ENCODE measurements around the gene ZC3H18. TPM values are rescaled to one million over a fixed set of nuclear protein-coding genes. Genes with fewer than 3 reads are reported as not detected.

ZC3H18 gene
- total RNA-seq, 1 experiment from 2014 or later = 12.6 TPM

DNA sequence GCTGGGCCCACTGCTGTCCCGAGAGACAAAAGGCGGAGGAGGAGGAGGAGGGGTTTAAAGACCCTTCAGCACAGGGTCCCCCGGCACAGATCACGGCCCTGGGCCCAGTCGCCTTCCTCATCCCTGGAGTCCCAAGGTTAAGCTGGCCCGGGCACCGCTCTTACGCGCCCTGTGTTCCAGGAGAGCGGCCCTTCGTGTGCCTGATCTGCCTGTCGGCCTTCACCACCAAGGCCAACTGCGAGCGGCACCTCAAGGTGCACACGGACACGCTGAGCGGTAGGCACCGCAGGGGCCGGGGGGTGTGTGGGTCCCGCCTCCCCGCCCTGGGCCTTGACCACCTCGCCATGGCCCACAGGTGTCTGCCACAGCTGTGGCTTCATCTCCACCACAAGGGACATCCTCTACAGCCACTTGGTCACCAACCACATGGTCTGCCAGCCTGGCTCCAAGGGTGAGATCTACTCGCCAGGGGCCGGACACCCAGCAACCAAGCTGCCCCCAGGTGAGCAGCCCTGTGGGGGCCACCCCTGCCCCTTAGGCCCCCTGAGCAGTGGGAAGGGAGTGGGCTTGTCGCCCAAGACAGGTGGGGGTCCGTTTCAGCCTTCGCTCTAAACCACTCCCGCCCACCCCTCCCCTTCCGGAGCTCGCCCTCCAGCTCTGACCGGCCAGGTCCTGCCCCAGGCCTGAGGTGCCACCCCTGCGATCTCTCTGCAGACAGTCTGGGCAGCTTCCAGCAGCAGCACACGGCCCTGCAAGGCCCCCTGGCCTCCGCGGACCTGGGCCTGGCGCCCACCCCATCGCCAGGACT, 37.6 kb upstream of the ZC3H18 start:
- DNase-seq (ENCODE audit: low read depth) = no peak

DNA sequence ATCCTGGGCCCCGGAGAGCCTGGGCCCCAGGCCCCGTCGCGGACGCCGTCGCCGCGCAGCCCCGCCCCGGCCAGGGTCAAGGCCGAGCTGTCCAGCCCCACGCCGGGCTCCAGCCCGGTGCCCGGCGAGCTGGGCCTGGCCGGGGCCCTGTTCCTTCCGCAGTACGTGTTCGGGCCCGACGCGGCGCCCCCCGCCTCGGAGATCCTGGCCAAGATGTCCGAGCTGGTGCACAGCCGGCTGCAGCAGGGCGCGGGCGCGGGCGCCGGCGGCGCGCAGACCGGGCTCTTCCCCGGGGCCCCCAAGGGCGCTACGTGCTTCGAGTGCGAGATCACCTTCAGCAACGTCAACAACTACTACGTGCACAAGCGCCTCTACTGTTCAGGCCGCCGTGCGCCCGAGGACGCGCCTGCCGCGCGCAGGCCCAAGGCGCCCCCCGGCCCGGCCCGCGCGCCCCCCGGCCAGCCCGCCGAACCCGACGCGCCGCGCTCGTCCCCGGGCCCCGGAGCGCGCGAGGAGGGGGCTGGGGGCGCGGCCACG, 36.8 kb upstream of the ZC3H18 start:
- DNase-seq (ENCODE audit: low read depth) = peak; percentile 37

DNA sequence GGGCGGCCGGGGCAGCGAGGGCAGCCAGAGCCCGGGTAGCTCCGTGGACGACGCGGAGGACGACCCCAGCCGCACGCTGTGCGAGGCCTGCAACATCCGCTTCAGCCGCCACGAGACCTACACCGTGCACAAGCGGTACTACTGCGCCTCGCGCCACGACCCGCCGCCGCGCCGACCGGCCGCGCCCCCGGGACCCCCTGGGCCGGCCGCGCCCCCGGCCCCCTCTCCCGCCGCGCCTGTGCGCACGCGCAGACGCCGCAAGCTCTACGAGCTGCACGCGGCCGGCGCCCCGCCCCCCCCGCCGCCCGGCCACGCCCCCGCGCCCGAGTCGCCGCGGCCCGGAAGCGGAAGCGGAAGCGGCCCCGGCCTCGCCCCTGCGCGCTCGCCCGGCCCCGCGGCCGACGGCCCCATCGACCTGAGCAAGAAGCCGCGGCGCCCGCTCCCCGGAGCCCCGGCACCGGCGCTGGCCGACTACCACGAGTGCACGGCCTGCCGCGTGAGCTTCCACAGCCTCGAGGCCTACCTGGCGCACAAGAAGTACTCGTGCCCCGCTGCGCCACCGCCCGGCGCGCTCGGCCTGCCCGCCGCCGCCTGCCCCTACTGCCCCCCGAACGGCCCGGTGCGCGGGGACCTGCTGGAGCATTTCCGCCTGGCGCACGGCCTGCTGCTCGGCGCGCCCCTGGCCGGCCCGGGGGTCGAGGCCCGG, 36.1 kb upstream of the ZC3H18 start:
- peak; percentile 83 for DNase-seq (ENCODE audit: low read depth)

DNA sequence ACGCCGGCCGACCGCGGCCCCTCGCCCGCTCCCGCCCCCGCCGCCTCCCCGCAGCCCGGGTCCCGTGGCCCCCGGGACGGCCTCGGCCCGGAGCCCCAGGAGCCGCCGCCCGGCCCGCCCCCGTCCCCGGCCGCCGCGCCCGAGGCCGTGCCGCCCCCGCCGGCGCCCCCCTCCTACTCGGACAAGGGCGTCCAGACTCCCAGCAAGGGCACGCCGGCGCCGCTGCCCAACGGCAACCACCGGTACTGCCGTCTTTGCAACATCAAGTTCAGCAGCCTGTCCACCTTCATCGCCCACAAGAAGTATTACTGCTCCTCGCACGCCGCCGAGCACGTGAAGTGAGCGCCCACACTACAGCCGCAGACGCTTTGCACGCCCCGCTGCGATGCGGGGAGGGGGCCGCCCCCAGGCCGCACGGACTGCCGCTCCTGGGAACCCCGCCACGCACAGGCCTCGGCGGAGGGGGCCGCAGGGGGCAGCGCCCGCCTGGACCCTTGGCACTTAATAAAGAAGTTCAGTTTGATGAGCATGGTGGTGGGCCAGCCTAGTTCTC, 35.5 kb upstream of the ZC3H18 start:
- DNase-seq (ENCODE audit: low read depth) = peak; percentile 39

- DNase-seq (ENCODE audit: low read depth) = no peak
These were observed 34.9 kb upstream of the ZC3H18 start for GRCh38 chr16:88535191-88535856.

- no peak for DNase-seq (ENCODE audit: low read depth)
These were observed 34.4 kb upstream of the ZC3H18 start for GRCh38 chr16:88535857-88536222.

DNA sequence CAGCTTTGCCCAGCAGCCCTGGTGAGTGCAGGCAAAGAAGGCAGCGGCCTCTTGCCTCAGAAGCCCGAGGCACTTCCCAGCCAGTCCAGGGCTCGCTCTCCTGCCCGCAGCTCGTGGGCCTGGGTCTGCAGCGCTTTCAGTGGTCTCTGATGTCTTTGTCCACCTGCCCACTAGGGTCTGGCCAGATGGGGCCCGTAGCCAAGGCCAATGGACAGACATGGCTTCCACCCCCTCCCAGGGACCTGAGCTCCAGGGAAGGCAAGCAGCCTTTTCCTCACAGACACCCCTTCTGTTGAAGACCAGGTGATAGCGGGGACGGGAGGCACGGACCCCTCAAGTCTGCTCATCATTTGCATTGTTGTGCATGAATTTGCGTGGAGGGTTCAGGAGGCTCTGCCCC, 33.7 kb upstream of the ZC3H18 start:
- no peak for DNase-seq (ENCODE audit: low read depth)

DNA sequence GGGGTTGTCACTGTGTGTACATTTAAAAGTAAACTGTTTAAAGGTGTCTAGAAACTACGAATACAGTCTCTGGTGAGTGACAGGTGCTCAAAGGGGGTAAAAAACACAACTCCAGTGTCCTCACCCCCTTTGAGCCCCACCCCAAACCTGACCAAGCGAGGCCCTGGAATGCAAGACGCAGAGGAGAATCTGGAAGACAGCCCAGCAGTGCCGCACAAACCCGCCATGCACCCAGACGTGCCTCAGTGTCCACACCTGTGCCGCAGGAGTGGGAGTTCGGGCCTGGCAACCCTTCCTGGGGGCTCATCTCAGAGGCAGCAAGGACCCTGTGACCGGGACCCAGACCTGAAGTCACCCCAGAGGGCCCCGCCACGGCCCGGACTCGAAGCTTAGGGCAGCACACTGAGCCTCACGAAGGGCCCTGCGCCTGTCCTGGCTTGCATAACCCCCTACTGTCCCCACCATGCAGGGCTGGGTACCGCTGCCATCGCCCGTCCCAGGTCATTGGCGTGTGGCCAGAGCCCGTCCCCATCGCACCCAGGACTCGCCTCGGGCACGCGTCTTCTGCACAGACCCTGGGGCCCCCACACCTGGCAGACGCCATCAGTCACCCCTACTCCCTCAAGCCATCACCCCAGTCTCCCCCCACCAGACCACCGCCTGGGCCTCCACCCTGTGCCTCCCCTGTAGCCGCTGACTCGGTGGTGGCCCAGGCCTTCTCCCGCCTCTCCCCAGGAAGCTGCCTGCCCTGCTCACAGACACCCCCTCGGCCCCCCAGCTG, 33.0 kb upstream of the ZC3H18 start:
- DNase-seq (ENCODE audit: low read depth) = peak; percentile 29

GRCh38 chr16:88537859-88538258, 32.3 kb upstream of the ZC3H18 start:
- no peak for DNase-seq (ENCODE audit: low read depth)

GRCh38 chr16:88538366-88539060, 31.7 kb upstream of the ZC3H18 start:
- no peak for DNase-seq (ENCODE audit: low read depth)

DNA sequence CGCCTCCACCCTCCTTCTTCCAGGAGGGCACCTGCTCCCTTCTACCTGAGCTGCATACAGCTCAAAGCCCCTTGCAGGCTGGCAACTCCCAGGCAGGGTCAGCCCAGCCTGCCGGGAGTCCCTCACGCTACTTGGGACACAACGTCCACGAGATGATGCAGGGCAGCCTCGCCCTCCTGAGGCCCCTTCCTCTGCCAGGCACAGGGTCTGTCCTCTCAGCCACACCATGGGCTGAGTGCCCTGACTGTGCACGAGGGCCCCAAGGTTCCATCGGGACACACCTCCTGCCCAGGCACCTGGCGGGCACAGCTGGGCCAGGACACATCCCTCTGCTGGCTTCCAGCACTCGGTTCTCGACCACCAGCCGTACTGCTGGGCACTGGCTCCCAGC, 30.9 kb upstream of the ZC3H18 start:
- DNase-seq (ENCODE audit: low read depth) = no peak

GRCh38 chr16:88539652-88540345, 30.4 kb upstream of the ZC3H18 start:
- DNase-seq (ENCODE audit: low read depth) = no peak

- DNase-seq (ENCODE audit: low read depth) = no peak
These were observed 29.7 kb upstream of the ZC3H18 start for GRCh38 chr16:88540346-88540977.

- no peak for DNase-seq (ENCODE audit: low read depth)
These were observed 28.2 kb upstream of the ZC3H18 start for GRCh38 chr16:88541831-88542616.

DNA sequence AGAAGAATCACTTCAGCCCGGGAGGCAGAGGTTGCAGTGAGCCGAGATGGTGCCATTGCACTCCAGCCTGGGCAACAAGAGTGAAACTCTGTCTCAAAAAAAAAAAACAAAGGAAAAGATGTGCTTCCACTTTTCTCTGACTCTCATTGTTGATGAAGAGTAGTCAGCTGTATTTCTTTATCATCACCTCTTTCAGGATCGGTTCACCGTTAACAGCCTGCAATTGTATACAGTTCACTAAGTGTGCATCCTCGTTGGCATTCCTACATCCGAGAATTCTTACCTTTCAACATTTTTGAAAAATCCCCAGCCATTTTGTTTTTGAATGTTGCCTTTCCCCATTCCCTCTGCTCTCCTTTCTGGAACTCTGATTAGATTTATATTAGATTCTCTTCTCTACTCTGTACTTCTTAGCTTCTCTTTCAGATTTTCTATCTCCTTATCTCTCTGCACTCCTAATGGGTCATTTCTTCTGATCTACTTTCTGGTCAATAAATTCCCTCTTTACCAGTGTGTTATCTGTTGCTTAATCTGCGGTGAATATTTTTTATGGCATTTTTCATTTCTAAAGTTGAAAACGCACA, 26.9 kb upstream of the ZC3H18 start:
- DNase-seq (ENCODE audit: low read depth) = no peak

DNA sequence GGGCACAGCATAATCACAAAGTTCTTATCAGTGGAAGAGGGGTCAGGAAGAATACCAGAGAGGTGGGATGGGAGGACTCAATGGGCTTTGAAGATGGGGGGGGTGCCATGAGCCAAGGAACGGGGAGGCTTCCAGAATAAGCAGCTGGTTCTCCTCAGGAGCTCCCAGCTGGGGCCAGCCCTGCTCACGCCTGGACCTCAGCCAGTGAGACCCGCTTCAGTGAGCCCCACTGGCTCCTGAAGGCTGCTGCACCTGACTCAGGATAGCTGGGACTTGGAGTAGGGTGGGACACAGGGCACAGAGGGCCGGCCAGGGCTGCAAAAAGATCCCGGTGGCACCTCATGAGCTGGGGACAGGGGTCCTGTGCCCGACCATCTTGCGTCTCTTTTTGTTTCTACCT, 24.4 kb upstream of the ZC3H18 start:
- DNase-seq (ENCODE audit: low read depth) = no peak

- DNase-seq (ENCODE audit: low read depth) = no peak
These were observed 21.9 kb upstream of the ZC3H18 start for GRCh38 chr16:88548131-88548874.

DNA sequence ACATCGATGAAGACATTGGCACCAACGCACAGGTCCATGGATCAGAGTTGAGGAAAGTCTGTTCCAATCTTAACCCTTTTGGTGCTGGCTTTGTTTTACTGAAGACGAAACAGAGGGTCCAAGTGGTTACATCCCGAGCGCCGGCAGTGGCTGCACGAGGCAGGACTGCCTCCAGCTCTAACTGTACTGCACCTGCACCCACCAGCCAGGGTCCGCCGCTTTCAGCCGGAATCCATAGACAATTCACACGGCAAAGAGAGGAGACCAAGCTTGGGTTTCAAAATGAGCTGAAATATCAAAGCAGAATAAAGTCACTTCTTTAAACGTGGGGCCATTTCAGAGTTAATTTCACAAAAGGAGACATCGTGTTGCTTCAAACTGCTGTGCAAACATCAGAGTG, 21.2 kb upstream of the ZC3H18 start:
- DNase-seq (ENCODE audit: low read depth) = no peak
